Cardiac muscle cell (in vitro differentiated cells and primary cell): ENCODE data around the gene COPA. TPM values are rescaled to one million over a fixed set of nuclear protein-coding genes. Genes with fewer than 3 reads are reported as not detected.

Experiments used
- DNase-seq, 2 donors: peaks; one replicate each; pipeline versions ENCODE4 v3.0.0 to v3.0.0-alpha.2; 2010 to 2017; ENCODE audit warnings: low read depth in 1 of 2, low spot score in 1 of 2
- H3K27ac ChIP-seq: fragments of 200-600 bp; sonication (generic); 2 replicates; pipeline ENCODE4 v1.5.1; 2016
- H3K27me3 ChIP-seq: fragments of 200-600 bp; sonication (generic); 2 replicates; pipeline ENCODE4 v1.6.0; 2016; ENCODE audit warnings: control low read depth
- H3K36me3 ChIP-seq: fragments of 200-600 bp; sonication (generic); 2 replicates; pipeline ENCODE4 v1.5.1; 2016; ENCODE audit warnings: control low read depth
- H3K4me1 ChIP-seq: fragments of 200-600 bp; sonication (generic); 2 replicates; pipeline ENCODE4 v1.8.1; 2017; ENCODE audit warnings: low read depth, mild to moderate bottlenecking, mixed run types
- H3K4me3 ChIP-seq: fragments of 200-600 bp; sonication (generic); 2 replicates; pipeline ENCODE4 v1.5.1; 2016; ENCODE audit warnings: mild to moderate bottlenecking
- H3K9me3 ChIP-seq: fragments of 200-600 bp; sonication (generic); 2 replicates; pipeline ENCODE4 v1.5.1; 2017; ENCODE audit warnings: low read depth, mild to moderate bottlenecking, control low read depth
- CTCF ChIP-seq: IDR thresholded peaks from 2 replicates; pipeline ENCODE4 v1.5.1; 2012; ENCODE audit warnings: low read depth, mild to moderate bottlenecking, low read length
- polyA plus RNA-seq: library from polyadenylated mRNA; unstranded; fragments of >200 nt; fragmentation: Nextera tagmentation; extraction: Ambion mirVana; gene quantifications from 2 replicates; pipeline ENCODE4 v1.2.1, GENCODE V29; 2016
- total RNA-seq: library from RNA; depleted of rRNA; stranded (reverse); fragments of >200 nt; gene quantifications from 2 replicates; pipeline ENCODE4 v1.2.3, GENCODE V29; 2016

COPA gene
- total and polyA plus RNA-seq, 2 experiments from 2014 or later: 129 to 139 TPM

GRCh38 chr1:160260406-160261382 is 82.4 kb downstream of the COPA start:
- Histone ChIP-seq H3K4me3 (peak overlapping the region; percentile 81), H3K27ac (peak overlapping the region; percentile 98)

GRCh38 chr1:160258177-160258798 is 84.8 kb downstream of the COPA start:
- DNase-seq: no peak
- H3K9me3 ChIP-seq: no peaks in the 10 kb centered on the region
- no peak overlapping the region for H3K27ac ChIP-seq
- H3K36me3 ChIP-seq: no peaks in the 10 kb centered on the region
- no peak overlapping the region for H3K4me3 ChIP-seq
- H3K4me1 ChIP-seq: peaks cover 32% of the 10 kb centered on the region
- H3K27me3 ChIP-seq: no peaks in the 10 kb centered on the region
- no peak for TF ChIP-seq CTCF

More at GRCh38 chr1:160260406-160261382, 82.4 kb downstream of the COPA start:
- Histone ChIP-seq H3K36me3 (no peaks in the 10 kb centered on the region), H3K9me3 (no peaks in the 10 kb centered on the region), H3K4me1 (peaks cover 32% of the 10 kb centered on the region), H3K27me3 (no peaks in the 10 kb centered on the region)
- DNase-seq: peak; percentile 39 to 92
- TF ChIP-seq CTCF: no peak

DNA sequence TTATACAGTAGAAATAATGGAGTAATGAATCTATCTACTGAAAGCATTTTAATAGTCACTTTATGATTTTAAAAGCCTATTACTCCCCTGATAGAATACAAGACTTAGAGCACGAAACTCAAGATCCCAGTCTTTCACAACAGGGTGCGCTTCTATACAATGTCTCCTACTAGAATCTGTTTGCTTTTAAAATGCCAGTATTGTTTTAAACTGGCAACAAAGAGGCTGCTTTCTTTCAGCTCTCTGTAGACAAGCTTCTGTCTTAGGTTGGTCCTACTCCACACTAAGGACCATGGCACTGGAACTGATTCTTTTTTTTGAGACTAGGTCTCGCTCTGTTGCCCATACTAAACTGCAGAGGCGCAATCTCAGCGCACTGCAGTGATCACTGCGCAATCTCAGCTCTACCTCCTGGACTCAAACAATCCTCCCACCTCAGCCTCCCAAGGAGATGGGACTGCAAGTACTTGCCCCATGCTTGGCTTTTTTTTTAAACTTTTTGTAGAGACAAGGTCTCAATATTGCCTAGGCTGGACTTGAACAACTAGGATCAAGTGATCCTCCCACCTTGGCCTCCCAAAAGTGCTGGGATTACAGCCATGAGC is 85.5 kb downstream of the COPA start:
- DNase-seq: no peak
- Histone ChIP-seq H3K4me1 (peaks cover 33% of the 10 kb centered on the region), H3K9me3 (no peaks in the 10 kb centered on the region), H3K36me3 (no peaks in the 10 kb centered on the region), H3K27me3 (no peaks in the 10 kb centered on the region), H3K27ac (no peak overlapping the region), H3K4me3 (no peak overlapping the region)
- no peak for TF ChIP-seq CTCF

GRCh38 chr1:160256396-160257046 is 86.5 kb downstream of the COPA start:
- no peak for TF ChIP-seq CTCF

DNA sequence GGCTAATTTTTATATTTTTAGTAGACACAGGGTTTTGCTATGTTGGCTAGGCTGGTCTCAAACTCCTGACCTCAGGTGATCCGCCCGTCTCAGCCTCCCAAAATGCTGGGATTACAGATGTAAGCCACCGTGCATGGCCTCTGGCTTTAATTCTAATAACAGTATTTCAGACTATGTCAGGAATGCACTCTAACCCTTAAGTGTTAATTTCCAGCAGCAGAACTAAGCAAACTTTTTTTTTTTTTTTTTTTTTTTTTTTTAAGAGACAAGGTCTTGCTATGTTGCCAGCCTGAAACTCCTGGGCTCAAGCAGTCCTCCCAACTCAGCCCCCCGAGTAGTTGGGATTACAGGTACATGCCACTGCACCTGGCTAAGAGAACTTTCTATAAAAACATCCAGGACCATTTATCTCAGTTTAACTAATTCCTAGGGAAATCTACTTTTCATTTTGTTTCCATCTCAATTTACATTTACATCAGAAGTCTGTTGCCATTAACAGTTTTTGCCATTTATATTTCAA is 87.2 kb downstream of the COPA start:
- Histone ChIP-seq H3K36me3 (peaks cover 4% of the 10 kb centered on the region), H3K4me1 (peaks cover 33% of the 10 kb centered on the region), H3K27me3 (no peaks in the 10 kb centered on the region), H3K4me3 (no peak overlapping the region), H3K27ac (peak overlapping the region; percentile 67), H3K9me3 (no peaks in the 10 kb centered on the region)
- no peak for DNase-seq
- no peak for TF ChIP-seq CTCF

More at GRCh38 chr1:160256396-160257046, 86.5 kb downstream of the COPA start:
- Histone ChIP-seq H3K27me3 (no peaks in the 10 kb centered on the region), H3K4me3 (no peak overlapping the region), H3K4me1 (peaks cover 38% of the 10 kb centered on the region), H3K9me3 (no peaks in the 10 kb centered on the region), H3K27ac (peak overlapping the region; percentile 67), H3K36me3 (no peaks in the 10 kb centered on the region)
- DNase-seq: peak; percentile 41 to 91
